SKM-1 (cell line): Measurements from ENCODE around the gene ZNF593OS.

Experiments
- DNase-seq: peaks from one replicate; lab custom pipeline; 2025; ENCODE audit not compliant: unreplicated experiment; lab: John Stamatoyannopoulos, UW

ZNF593OS gene

DNA sequence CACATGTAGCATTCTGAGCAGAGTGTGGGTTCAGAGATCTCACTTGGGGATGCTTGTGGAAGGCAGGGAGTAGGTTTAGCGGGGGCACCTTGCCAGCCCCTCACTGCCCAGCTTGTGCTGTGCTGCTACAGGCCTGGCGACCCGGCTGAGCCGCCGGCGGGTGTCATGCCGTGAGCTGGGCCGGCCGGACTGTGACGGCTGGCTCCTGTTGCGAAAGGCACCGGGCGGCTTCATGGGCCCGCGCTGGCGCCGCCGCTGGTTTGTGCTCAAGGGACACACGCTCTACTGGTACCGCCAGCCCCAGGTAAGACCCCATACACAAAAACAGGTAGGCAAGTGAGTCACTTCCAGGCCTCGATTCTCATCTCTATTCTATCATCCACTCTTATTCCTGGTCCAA, 13.3 kb upstream of the ZNF593OS start:
- DNase-seq, result no peak

- no peak for DNase-seq
Observed at GRCh38 chr1:26184086-26184485, 12.5 kb upstream of the ZNF593OS start.

- no peak for DNase-seq
Observed at GRCh38 chr1:26182383-26182696, 10.7 kb upstream of the ZNF593OS start.

- DNase-seq, result no peak
Observed at GRCh38 chr1:26181586-26182382, 10.2 kb upstream of the ZNF593OS start.

DNA sequence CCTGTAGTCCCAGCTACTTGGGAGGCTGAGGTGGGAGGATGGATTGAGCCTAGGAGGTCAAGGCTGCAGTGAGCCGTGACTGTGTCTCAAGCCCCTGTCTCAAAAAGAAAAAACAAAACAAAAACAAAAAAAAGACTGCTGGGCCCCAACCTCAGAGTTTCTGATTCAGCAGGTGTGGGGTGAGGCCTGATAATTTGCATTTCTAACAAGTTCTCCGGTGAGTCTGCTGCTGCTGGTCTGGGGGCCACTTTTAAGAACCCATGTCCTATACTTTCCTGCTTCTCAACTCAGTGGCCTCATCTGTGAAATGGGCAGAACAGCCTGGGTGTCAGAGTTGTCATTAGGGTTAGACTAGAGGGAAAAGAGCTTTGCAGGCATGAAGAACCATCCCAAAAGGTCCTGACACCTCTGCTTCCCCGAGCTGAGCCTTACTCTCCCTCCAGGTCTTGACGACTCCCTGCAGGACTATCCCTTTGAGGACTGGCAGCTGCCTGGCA, 8.4 kb upstream of the ZNF593OS start:
- DNase-seq, result no peak

DNA sequence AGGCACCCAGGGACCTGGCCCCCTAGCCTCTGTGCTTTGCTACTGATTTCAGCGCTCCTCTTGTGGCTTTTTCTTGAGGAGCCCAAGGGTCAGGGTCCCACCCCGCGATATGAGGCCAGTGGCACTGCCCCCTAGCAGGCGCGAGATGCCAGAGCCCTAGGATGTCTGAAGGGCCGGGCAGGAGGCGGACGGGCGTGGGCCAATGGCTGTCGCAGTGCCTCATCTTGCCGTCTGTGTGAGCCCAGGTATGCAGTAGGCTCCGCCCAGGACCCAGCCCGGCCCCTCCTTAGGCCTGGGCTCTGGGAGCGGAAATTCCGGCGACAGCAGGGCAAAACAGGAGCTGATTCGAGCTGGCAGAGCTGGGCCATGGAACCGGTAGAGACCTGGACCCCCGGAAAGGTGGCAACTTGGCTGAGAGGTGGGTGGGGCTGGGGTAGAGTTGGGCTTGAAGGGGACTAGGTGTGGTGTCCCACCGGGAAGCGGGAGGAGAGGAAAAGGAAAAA, 5.6 kb upstream of the ZNF593OS start, which contains the start of gene CNKSR1:
CNKSR1 (plus strand) TSS at position 310 of the 503 bp plus-strand sequence; CDS start at position 367, 57 bp downstream.
- DNase-seq, result no peak

GRCh38 chr1:26175346-26175745, 3.7 kb upstream of the ZNF593OS start:
- no peak for DNase-seq

DNA sequence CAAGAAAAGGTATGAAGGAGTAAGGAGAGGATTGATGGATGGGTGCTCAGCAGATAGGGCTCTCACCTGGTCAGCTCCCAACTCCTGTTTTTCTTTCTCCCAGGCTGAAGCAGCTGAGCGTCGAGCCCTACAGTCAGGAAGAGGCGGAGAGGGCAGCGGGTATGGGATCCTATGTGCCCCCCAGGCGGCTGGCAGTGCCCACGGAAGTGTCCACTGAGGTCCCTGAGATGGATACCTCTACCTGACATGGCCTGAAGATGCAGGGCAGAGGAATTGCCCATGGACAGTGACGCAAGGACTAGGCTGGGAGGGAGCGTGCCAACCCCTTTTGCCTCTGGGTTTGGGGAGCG, 1.2 kb downstream of the ZNF593OS start:
- DNase-seq, result no peak

- DNase-seq, result peak; percentile 93
Observed at GRCh38 chr1:26169669-26170471, 1.8 kb downstream of the ZNF593OS start, which contains the start of gene ZNF593. Gene ZNF593, plus strand, starts transcription at chr1:26169908. Its CDS starts 76 bp downstream, at chr1:26169984.

DNA sequence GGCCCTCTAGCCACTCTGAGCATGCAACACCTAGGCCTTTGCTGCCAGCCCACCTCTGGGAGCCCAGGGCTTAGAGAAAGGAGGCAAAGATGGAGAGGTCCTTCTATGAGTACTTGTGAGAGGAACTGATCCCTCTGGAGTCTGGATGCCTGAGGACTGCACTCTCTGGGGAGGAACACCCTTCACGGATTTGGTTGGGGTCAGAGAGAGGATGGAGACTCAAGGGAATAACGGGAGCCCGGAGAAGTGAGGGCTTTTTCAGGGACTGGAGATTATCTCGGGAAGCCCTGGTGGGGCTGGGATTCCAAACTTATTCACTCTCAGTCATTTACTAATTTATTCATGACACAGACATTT, 2.5 kb downstream of the ZNF593OS start:
- DNase-seq, result no peak

DNA sequence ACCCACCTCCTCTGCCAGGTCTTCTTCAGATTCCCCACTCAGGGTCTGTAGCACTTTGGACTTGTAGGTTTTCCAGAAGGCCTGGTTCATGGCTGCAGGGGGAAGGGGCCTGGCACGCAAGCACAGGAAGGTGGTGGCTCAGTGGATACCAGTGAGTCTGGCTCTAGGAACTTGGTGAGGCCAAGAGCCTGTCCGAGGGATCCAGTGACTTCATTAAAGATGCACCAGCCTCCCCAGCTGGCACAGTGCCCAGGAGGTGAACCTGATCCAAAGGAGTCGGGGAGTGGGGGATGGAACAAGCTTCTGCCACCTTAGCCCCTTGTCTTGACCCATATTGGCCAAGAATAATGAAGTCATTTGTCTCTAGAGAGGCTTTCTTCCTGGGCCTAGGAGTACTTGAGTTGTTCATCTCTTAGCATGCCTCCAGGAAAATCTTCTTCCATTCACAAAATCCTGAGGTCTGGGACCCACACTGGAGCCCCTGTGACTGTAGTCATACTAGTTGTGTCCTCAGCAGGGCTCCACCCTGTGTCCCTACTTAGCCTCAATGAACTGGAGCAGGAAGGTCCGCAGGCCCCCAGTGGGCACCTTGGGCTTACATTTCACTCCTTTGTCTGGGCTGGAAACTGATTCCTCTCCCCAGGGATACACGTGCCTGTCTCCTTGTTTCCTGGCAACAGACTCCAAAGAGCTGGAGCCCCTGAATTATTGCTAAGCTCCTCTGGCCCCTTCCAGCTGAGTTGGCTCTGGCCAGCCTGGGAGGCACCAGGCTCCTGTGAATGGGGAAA, 3.0 kb downstream of the ZNF593OS start, which contains the start of gene C1orf232:
C1orf232 (minus strand) TSS at position 554 of the 788 bp plus-strand sequence; CDS start at position 90, 464 bp downstream.
- no peak for DNase-seq

- no peak for DNase-seq
Observed at GRCh38 chr1:26166719-26167281, 4.8 kb downstream of the ZNF593OS start.

GRCh38 chr1:26164861-26165842, 6.5 kb downstream of the ZNF593OS start:
- DNase-seq, result no peak

DNA sequence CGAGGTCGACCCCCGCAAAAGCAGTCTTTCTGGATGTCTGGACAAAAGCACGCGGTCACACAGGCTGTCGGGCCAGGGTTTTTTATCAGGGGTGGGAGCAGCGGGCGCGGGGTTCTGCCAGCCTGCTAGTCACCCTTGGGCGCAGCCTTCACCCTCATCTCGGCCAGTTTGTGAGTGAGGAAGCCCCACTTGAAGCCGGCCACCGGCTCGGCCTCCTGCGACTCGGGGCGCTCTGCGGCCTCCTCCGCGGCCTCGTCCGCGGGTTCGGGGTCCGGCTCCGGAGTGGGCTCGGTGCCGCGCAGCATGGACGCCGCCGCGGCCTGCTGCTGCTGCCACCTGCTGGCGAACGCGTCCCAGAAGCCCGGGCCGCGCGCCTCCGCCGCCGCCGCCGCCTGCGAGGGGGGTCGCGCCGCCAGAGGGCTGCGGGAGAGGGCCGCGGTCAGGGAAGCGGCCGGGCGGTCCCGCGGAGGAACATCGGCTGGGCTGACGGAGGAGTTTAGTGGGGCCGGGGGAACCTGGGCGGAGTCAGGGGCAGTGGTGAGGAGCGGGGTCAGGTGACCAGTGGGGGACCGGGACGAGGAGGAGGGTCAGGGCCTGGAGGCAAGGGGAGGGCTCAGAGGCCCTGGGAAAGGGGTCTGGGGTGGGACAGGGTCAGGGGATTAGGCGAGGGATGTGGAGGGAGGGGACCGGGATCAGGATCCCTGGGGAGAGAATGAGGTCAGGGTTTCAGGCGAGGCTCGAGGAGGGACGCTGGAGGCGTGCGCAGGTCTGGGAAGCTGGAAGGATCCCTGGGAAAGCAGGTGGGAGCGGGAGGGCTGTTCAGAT, 7.4 kb downstream of the ZNF593OS start:
- DNase-seq, result no peak

DNA sequence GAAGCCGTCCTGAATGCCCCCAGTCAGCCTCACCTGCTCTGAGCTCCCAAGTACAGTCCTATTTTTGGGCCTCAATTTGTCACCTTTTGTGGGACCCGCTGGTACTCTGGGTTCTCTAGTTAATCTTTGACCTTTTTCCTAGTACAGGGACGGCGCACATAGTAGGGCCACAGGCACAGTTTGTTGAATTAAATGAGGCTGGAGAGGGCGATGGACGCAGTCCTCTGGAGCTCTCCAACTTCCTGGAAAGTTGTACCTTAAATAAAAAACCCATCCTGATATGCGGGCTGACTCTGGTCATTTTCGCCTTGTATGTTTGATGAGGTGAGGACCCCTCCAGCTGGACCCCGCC, 8.0 kb downstream of the ZNF593OS start:
- no peak for DNase-seq

GRCh38 chr1:26162220-26162709, 9.4 kb downstream of the ZNF593OS start:
- no peak for DNase-seq

DNA sequence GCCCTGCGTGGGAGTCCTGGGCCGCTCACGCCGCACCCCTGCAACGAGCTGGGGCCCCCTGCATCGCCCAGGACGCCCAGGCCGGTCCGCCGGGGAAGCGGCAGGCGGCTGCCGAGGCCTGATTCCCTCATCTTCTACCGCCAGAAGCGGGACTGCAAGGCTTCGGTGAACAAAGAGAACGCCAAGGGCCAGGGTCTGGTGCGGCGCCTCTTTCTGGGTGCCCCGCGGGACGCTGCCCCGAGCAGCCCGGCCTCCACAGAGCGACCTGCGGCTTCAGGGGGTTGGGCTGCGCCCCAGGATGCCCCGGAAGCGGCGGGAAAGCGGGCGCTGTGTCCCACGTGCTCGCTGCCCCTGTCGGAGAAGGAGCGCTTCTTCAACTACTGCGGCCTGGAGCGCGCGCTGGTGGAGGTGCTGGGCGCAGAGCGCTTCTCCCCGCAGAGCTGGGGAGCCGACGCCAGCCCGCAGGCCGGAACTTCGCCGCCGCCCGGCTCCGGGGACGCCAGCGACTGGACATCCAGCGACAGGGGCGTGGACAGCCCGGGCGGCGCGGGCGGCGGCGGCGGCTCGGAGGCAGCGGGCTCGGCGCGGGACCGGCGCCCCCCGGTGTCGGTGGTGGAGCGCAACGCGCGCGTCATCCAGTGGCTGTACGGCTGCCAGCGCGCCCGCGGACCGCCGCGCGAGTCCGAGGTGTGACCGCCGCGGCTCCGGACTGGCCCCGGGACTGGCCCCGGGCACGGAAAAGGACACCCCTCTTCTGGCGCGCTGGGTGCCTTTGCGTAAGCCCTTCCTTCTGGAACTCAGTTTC, 10.0 kb downstream of the ZNF593OS start:
- peak; percentile 44 for DNase-seq
